AG09309 (cell line): Measurements from ENCODE around the gene BHLHE23.

ENCODE experiments used
- DNase-seq: peaks from one replicate; pipeline ENCODE4 v3.0.0-alpha.2; 2010; ENCODE audit warnings: low read depth
- H3K4me3 ChIP-seq: 2 replicates; pipeline ENCODE4 v1.5.1; 2011; ENCODE audit warnings: mild to moderate bottlenecking, low read depth, low read length, moderate library complexity; ENCODE audit not compliant: control insufficient read depth
- TF ChIP-seq, protein P1 (sequence below): IDR thresholded peaks from 2 replicates; pipeline ENCODE4 v1.5.1; 2011; ENCODE audit warnings: mild to moderate bottlenecking, low read depth, low read length, inconsistent platforms; ENCODE audit not compliant: insufficient read depth, control insufficient read depth; ENCODE audit errors: missing control alignments

Gene BHLHE23

DNA sequence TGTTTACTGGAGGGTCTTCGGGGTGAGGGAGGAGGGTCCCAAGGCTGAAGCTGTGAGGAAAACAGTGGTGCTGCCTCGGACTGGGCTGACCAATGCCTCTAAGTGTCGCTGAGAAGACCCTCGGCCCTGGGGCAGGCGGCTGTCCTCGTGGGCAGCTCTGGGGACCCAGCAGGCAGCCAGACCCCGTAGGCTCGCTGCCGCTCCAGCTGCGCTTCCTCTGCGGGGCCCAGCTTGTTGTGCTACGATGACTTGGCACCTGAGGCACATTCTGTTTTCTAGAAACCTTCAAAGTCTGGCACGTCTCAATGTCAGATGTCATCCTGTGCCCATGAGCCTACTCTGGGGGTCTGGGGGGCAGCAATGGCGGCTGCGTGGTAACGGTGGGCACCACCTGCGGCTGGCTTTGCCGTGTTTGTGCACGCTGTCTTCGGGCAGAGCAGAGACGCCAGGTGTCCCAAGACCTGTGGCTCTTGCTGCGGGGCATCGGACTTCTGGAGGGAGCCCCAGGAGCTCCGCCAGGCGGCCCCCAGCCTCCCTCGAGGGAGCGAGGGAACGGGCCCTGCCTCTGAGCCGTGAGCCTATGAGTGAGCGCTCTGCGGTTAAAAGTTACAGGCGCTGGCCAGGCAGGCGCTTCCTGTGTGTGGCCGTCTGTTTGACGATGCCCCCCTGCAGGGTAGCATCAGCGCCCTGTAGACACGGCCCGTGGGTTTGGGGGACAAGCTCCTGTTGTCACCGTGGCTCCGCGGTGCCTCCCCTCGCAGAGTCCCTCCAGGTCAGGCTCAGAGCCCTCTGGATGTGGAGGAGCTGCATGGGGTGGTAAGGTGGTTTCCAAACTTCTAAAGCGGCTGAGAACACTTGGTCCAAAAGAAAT is 47.4 kb downstream of the BHLHE23 start:
- H3K4me3 ChIP-seq, result no peak overlapping the region

DNA sequence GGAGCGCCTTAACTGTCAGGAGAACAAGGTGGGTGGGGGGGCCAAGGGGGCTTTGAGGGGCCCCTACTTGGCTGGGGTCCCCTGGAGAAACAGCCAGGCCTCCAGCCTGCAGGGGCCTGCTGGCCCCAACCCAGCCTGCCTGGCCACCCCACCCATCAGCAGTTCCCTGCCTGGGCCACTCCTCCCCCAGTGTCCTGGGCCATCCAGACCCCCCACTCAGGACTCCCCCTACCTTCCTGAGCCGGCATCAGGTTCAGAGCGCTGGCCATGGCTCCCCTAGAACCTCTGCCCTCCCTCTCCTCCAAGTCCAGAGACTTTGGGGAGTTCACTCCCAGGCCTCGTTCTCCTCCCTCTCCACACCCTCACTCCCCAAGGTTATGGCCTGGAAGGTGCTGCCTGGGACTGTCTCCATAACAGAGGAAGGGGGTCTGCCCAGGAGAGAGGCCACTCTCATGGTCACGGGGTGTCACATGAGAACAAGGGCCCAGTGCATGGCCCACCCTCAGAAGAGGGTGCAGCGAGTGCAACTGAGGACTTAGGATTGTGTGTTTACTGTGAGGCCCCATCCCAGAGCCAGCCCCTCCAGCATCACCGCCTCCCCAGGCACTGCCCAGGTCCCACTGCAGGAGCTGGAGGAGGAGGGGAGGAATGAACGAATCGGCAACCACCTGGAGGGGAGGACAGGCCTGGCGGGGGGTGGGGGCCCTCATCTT is 48.2 kb downstream of the BHLHE23 start:
- H3K4me3 ChIP-seq, result no peak overlapping the region
- TF ChIP-seq, protein P1, sequence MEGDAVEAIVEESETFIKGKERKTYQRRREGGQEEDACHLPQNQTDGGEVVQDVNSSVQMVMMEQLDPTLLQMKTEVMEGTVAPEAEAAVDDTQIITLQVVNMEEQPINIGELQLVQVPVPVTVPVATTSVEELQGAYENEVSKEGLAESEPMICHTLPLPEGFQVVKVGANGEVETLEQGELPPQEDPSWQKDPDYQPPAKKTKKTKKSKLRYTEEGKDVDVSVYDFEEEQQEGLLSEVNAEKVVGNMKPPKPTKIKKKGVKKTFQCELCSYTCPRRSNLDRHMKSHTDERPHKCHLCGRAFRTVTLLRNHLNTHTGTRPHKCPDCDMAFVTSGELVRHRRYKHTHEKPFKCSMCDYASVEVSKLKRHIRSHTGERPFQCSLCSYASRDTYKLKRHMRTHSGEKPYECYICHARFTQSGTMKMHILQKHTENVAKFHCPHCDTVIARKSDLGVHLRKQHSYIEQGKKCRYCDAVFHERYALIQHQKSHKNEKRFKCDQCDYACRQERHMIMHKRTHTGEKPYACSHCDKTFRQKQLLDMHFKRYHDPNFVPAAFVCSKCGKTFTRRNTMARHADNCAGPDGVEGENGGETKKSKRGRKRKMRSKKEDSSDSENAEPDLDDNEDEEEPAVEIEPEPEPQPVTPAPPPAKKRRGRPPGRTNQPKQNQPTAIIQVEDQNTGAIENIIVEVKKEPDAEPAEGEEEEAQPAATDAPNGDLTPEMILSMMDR, result no peak
- DNase-seq, result no peak

More for the DNA sequence above, 47.4 kb downstream of the BHLHE23 start:
- TF ChIP-seq, protein P1, result no peak
- DNase-seq, result no peak

DNA sequence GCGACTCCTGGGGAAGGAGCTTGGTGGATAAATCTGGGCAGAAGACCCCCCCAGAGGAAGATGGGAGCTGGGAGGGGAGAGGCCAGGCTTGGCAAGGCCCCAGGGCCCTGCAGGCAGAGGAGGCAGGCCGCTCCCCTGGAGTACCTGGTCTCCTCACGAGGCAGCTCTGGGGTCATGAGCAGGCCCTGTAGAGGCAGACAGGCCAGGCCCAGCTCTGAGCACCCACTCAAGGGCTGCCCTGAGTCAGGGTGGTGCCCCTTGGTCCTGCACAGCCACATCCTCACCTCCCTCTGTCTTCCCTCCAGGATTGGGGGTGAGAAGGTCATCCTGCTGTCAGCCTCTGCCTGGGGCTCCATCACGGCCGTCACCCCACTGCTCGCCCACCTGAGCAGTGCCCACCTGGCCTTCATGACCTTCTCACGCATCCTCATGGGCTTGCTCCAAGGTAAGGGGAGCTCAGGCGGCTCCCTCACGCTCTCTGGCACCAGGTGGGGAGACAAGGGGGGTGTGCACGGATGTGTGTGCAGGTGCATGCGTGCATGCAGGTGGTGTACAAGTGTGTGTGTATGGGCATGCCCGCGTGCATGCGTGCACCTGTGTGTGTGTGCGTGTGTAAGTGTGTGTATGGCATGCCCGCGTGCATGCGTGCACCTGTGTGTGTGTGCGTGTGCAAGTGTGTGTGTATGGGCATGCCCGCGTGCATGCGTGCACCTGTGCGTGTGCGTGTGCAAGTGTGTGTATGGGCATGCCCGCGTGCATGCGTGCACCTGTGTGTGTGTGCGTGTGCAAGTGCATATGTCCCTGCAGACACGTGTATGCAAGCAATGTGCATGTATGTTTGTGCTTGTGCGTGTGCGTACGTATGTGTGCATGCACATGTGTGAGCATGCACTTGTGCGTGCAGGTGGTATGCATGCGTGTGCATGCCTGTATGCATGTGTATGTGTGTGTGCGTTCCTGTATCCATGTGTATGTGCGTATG is 49.3 kb downstream of the BHLHE23 start:
- TF ChIP-seq, protein P1, result no peak
- no peak for DNase-seq
- no peak overlapping the region for H3K4me3 ChIP-seq

DNA sequence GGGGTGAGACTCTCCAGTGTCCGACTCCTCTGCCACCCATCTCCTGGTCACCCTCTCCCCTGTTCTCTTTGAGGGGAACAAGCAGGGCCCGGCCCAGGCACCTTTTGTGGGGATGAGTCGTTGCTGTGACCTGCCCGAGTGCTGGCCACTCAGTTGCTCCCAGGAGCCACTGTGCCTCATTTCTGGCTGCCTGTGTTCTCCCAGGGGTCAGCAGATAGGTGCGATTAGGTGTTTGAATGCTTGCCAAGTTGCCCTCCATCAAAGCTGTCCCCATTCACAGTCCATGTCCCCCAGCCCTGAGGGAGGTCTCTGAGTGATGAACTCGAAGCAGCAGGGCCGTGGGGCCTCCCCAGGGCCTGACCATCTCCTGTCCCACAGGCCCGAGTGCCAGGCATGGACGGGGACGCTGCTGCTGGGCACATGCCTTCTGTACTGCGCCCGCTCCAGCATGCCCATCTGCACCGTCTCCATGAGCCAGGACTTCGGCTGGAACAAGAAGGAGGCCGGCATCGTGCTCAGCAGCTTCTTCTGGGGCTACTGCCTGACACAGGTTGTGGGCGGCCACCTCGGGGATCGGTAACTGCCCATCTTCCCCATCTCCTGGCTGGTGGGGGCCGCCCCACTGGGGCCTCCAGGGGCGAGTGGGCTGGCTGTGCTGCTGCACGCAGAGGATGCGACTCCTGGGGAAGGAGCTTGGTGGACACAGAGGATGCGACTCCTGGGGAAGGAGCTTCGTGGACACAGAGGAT is 50.2 kb downstream of the BHLHE23 start:
- H3K4me3 ChIP-seq, result no peak overlapping the region
- TF ChIP-seq, protein P1, result no peak
- no peak for DNase-seq
